HG03097 (cell line): ENCODE data around the gene USP34.

Experiments used
- ATAC-seq: cut with Tn5 transposase; IDR thresholded peaks from one replicate; pipeline ENCODE4 v1.9.1; 2021; ENCODE audit not compliant: unreplicated experiment, low FRiP score

The USP34 gene

DNA sequence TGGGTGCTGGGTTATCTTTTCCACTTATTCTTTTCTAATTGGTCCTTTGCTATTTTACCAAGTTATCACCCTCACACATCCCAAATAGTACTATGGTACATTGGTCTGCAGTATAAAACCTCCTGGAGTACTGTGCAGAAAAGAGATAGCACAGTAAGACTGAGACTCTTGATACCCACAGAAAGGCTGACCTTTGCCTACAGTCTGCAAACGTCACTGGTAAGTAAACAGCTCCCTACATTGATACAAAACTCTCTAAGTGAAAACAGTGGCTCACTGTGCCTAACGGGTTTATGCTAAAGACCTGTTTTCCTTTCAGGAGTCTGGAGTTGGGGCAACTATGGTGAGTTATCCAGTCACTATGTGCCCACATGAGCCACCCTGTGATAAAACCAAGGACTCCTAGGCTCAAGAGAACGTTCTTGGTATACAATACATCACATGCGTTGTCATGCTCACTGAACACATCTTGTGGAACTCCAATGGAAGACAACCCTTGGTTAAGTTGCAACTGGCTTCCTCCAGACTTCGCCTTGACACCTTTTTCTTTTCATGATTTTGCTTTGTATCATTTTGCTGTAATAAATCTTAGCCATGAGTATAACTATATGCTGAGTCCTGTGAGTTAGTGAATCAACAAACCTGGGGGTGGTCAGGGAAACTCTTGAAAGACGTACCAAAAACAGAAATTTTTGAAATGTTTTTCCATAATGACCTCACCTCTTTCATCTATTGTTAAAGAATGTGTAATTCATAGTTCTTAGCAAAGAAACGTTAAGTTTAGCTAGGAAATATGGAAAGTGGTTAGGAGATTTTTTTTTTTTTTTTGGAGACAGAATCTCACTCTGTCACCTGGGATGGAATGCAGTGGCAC, 204.0 kb downstream of the USP34 start:
- ATAC-seq, result no peak

DNA sequence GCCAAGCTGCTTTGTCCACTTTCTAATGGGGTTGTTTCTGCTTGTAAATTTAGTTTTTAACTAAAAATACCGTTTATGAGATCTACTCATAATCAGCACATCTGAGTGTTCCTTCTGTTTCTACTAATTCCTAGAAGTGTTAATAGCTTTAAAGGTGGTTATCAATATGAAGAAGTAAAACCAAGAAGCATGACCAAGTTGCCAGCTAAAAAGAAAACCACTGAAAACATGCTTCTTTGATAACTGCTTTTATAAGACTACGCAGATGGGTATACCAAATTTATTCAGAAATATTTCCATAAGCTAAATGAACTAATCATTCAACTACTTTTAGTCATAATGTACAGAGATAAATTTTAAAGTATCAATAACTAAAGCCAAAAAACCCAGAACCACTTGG, 207.1 kb downstream of the USP34 start:
- ATAC-seq, result no peak

GRCh38 chr2:61262699-61263098, 208.2 kb downstream of the USP34 start:
- ATAC-seq, result no peak

GRCh38 chr2:61257446-61257845, 213.4 kb downstream of the USP34 start:
- ATAC-seq, result no peak

GRCh38 chr2:61255580-61256437, 215.1 kb downstream of the USP34 start:
- no peak for ATAC-seq

GRCh38 chr2:61254536-61254935, 216.4 kb downstream of the USP34 start:
- ATAC-seq, result no peak

- ATAC-seq, result no peak
Measured at GRCh38 chr2:61253136-61253535, 217.8 kb downstream of the USP34 start.

GRCh38 chr2:61252031-61252430, 218.9 kb downstream of the USP34 start:
- ATAC-seq, result no peak

DNA sequence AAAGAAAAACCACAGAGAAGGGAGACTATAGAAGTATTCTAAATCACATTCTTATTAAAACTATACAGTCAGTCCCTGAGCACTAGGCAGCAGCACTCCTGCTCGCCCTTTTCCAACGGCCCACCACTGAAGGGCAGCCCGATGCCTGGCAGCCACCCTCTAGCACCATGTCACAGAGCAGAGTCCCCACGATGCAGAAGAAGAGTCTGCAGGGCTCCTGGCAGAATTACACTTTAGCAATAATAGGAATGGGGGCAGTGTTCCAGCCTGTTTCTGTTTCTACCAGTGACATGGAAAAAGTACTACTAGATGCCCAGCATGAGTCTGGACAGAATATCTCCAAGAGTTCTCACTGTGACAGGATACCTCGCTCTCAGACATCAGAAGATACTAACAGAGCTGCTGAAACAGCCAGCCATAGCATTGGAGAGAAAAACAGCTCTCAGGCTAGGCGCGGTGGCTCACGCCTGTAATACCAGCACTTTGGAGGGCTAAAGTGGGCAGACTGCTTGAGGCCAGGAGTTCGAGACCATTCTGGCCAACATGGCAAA, 221.3 kb downstream of the USP34 start:
- ATAC-seq, result no peak

DNA sequence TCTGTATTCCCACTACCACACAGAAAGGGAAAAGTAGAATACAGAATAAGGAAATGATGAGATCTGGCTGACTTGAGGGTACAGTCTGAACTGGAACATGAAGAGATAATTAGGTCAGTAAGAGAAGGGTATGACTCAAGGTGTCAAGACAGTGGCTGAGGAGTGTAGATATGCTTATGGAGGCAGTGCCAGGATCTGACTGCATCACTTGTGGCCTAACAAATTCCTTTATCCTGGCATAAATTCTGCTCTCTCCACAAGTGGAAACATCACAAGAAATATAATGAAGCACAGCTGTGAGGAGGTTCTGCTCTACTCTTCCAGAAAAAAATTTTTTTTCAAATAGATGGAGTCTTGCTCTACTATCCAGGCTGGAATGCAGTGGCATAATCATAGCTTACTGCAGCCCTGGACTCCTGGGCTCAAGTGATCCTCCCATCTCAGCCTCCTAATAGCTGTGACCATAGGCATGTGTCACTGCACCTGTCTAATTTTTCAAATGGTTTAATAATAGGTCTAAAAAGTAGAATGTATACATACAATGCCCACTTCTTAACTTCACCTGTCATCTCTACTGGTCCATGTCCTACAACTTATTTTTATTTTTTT, 223.6 kb downstream of the USP34 start:
- ATAC-seq, result no peak

DNA sequence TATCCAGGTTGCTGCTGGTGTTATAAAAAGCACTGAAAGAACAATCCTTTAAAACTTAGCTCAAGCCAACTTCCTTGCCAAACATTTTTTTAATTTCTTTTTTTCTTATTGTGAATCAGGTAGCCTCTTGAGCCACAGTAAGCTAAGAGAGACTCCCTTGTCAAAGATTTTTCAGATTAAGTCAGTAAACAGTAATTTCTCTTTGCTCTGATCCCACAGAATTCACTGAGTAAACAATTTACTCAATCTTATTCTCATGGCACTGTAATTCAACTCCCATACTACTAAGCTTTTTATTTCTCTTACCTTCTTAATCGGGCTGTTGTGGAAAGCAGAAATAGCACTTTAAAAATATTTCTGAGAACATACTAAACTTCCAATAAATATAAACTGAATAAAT, 226.2 kb downstream of the USP34 start:
- no peak for ATAC-seq

- no peak for ATAC-seq
Measured at GRCh38 chr2:61241266-61241665, 229.6 kb downstream of the USP34 start.

- no peak for ATAC-seq
Measured at GRCh38 chr2:61238219-61239012, 232.5 kb downstream of the USP34 start.

DNA sequence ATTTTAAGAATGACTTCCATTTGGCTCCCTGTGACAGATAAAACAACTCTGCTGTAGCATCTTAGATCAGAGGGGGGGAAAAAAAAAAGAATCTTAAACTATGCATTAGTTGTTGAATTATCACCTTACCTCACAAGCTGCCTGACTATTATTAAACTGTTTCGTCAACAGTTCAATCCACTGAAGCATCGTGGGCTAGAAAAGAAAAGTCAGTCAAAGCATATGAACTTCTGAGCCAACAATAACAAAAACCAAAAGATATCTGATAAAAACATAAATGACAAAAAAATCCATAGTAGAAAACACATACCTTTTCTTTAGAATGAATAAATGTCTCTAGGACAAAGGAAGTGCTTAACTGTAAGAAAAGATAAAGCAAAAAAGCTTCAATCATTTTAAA, 235.2 kb downstream of the USP34 start:
- no peak for ATAC-seq

- ATAC-seq, result no peak
Measured at GRCh38 chr2:61233581-61233980, 237.3 kb downstream of the USP34 start.

- ATAC-seq, result no peak
Measured at GRCh38 chr2:61229936-61230335, 241.0 kb downstream of the USP34 start.

- no peak for ATAC-seq
Measured at GRCh38 chr2:61222567-61222966, 248.3 kb downstream of the USP34 start.

DNA sequence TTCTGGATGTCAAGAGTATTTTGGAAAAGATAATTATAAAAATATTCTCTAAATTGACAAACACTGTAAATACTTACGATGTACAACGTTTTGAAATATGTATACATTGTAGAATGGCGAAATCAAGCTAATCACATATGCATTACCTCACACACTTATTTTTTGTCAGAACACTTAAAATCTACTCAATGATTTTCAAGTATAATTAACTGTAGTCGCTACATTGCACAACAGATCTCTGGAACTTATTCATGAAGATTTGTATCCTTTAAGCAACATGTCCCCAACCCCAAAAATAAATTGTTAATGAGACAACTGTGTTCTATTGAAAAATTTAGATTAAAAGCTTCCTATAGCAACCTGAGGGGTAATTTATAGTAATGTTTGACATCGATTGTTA, 249.1 kb downstream of the USP34 start:
- no peak for ATAC-seq

DNA sequence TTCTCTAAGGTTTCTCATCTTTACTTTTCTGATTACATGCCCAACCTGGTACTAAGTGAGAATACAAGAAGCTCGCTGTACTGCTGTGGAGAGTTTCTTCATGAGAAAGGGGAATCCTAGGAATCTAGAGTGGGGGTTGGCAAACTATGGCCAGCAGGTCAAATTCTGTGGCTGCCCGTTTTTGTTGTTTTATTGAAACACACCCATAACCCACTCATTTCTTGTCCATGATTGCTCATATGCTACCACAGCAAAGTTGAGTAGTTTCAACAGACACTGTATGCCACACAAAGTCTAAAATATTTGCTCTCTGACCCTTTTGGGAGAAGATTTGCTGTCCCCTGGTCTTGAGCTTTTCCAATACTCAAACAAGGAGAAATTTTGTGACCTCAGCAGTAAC, 250.1 kb downstream of the USP34 start:
- ATAC-seq, result no peak

DNA sequence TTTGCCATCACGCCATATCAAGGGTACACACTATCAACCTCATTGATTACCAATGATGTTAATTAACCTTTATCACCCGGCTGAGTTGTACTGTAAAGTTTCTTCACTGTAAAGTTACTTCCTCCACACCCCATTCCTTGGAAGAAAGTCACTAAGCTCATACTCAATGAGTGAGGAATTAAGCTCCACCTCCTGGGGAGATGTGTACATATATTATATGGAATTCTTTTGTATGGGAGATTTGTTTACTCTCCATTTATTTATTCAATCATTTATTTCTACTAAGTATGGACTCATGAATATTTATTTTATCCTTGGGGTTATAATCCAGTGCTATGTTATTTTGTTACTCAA, 252.1 kb downstream of the USP34 start:
- no peak for ATAC-seq
